NOMO-1 (cell line): ENCODE measurements around the gene ZNF579.
"Not testable (repeated sequence)": the region's sequence is repeated elsewhere in the genome, so short reads cannot be mapped to it uniquely, and the experiment has no call there.

Experiments
- DNase-seq, 2 experiments: peaks; one replicate each; lab custom pipeline; 2025; ENCODE audit not compliant: unreplicated experiment in 2 of 2; lab: John Stamatoyannopoulos, UW

The ZNF579 gene

GRCh38 chr19:55541091-55541490 lies 39.6 kb downstream of the ZNF579 start:
- no peak for DNase-seq

- DNase-seq: no peak
These were observed 40.0 kb downstream of the ZNF579 start for GRCh38 chr19:55540619-55541018.

- DNase-seq: no peak
These were observed 41.3 kb downstream of the ZNF579 start for GRCh38 chr19:55539090-55539984.

- DNase-seq: no peak
These were observed 42.5 kb downstream of the ZNF579 start for GRCh38 chr19:55538132-55538531.

- no peak for DNase-seq
These were observed 42.9 kb downstream of the ZNF579 start for GRCh38 chr19:55537741-55538111.

GRCh38 chr19:55536951-55537740 lies 43.5 kb downstream of the ZNF579 start, which contains the start of gene SBK2:
SBK2 (minus strand) TSS chr19:55537133; CDS start chr19:55536294, 839 bp downstream.
- DNase-seq: no peak

- DNase-seq: no peak
These were observed 44.3 kb downstream of the ZNF579 start for GRCh38 chr19:55536366-55536765.

GRCh38 chr19:55535965-55536350 lies 44.7 kb downstream of the ZNF579 start:
- DNase-seq: no peak

- no peak for DNase-seq
These were observed 45.3 kb downstream of the ZNF579 start for GRCh38 chr19:55535173-55535964.

- not testable (repeated sequence) for DNase-seq
These were observed 46.4 kb downstream of the ZNF579 start for GRCh38 chr19:55534280-55534679.

- DNase-seq: no peak
These were observed 49.7 kb downstream of the ZNF579 start for GRCh38 chr19:55530996-55531395.

GRCh38 chr19:55529636-55530234 lies 50.9 kb downstream of the ZNF579 start:
- DNase-seq: no peak

- no peak for DNase-seq
These were observed 52.4 kb downstream of the ZNF579 start for GRCh38 chr19:55528030-55528803.

- no peak for DNase-seq
These were observed 53.2 kb downstream of the ZNF579 start for GRCh38 chr19:55527197-55528029.
